Gastrocnemius medialis (tissue), 4 donors: ENCODE data around the gene IQCK.

Experiments used
- CTCF ChIP-seq, 5 experiments: fragments of 450-650 bp in 3 of 5; fragments of 200-600 bp in 2 of 5; sonication (generic) in 2 of 5; IDR thresholded peaks in 4 of 5; conservative IDR thresholded peaks in 1 of 5; 1 replicate in 4 of 5; 2 replicates in 1 of 5; pipeline ENCODE4 v1.5.1; 2016 to 2019; ENCODE audit warnings: antibody characterized with exemption in 5 of 5, mild to moderate bottlenecking in 3 of 5, moderate library complexity in 3 of 5
- POLR2A ChIP-seq, 2 donors: fragments of 450-650 bp; IDR thresholded peaks; one replicate each; pipeline ENCODE4 v1.6.1; 2017; ENCODE audit warnings: antibody characterized with exemption in 2 of 2, mild to moderate bottlenecking in 2 of 2, moderate library complexity in 2 of 2

- TF ChIP-seq CTCF (IDR thresholded peaks at IDR 0.05 in 4 of 5, conservative IDR thresholded peaks at IDR 0.05 in 1 of 5) (no peak), POLR2A (IDR thresholded peaks at IDR 0.05) (no peak)
Observed at GRCh38 chr16:19850131-19850817, 132.2 kb downstream of the IQCK start.
